GM18499 (cell line): Measurements from ENCODE around the gene TP53AIP1.

Experiments
- ATAC-seq: cut with Tn5 transposase; IDR thresholded peaks from one replicate; pipeline ENCODE4 v1.9.1; 2021; ENCODE audit warnings: moderate number of reproducible peaks; ENCODE audit not compliant: insufficient read depth, unreplicated experiment

Gene TP53AIP1

GRCh38 chr11:128908391-128909246, 34.1 kb downstream of the TP53AIP1 start:
- no peak for ATAC-seq

GRCh38 chr11:128907585-128907984, 35.1 kb downstream of the TP53AIP1 start:
- no peak for ATAC-seq

- ATAC-seq: no peak
These were observed 36.3 kb downstream of the TP53AIP1 start for GRCh38 chr11:128906185-128907050.

- no peak for ATAC-seq
These were observed 37.1 kb downstream of the TP53AIP1 start for GRCh38 chr11:128905345-128906184.

GRCh38 chr11:128904656-128905344, 37.9 kb downstream of the TP53AIP1 start:
- ATAC-seq: no peak

GRCh38 chr11:128904303-128904655, 38.4 kb downstream of the TP53AIP1 start:
- ATAC-seq: no peak

GRCh38 chr11:128903248-128904061, 39.2 kb downstream of the TP53AIP1 start:
- ATAC-seq: no peak

GRCh38 chr11:128902515-128903066, 40.1 kb downstream of the TP53AIP1 start:
- ATAC-seq: no peak

GRCh38 chr11:128901653-128902514, 40.8 kb downstream of the TP53AIP1 start:
- ATAC-seq: no peak

- ATAC-seq: no peak
These were observed 42.2 kb downstream of the TP53AIP1 start for GRCh38 chr11:128900468-128900867.

GRCh38 chr11:128898580-128899344, 43.9 kb downstream of the TP53AIP1 start:
- no peak for ATAC-seq

GRCh38 chr11:128897826-128898225, 44.8 kb downstream of the TP53AIP1 start:
- no peak for ATAC-seq

- ATAC-seq: no peak
These were observed 46.3 kb downstream of the TP53AIP1 start for GRCh38 chr11:128896356-128896755.

GRCh38 chr11:128895526-128895925, 47.1 kb downstream of the TP53AIP1 start:
- ATAC-seq: no peak

GRCh38 chr11:128894685-128895084, 48.0 kb downstream of the TP53AIP1 start:
- no peak for ATAC-seq

- no peak for ATAC-seq
These were observed 48.4 kb downstream of the TP53AIP1 start for GRCh38 chr11:128894286-128894681.
